ENCODE data around the gene PTPRM.

PTPRM gene

GRCh38 chr18:7870266-7870665 is 303.1 kb downstream of the PTPRM start:
- no peak for DNase-seq

- DNase-seq: no peak
These were observed 303.7 kb downstream of the PTPRM start for GRCh38 chr18:7870855-7871254.

DNA sequence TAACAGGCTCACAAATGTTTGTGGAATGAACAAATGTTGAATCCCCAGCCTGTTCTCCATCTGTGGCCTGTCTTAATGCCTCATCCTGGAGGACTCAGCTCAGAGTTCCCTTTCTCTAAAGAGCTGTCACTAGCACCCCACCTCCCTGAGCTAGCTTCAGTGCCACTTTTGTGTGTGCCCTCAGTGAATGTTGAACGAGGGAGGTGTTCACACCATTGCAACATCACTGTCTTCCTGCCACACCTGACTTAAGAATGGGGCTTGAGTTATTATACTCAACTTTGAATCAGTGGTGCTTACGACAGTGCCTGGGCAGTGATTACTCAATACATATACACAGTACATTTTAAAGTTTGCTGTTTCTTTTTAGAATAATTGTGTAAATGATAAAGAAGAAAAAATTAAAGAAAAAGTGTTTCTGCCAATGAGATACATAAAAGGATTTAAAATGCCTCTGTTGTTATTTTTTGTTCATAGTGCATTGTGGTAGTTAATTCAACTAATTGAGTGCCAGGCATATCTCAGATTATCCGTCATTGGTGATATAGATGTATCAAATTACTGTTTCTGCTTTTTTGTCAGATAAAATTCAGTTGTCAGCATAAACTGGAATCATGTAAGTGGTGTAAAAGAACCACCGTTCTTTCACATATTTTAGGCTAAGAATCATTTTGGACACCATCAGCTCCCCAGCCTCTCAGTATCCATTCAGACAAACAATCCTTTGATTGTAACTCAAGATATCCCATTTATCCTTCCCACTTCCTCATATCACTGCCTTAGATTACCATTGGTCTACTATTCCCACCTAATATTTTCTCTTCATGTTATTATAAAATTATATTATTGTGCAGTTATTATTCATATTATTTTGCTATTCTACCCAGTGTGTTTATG is 304.7 kb downstream of the PTPRM start:
- DNase-seq: no peak

GRCh38 chr18:7872569-7872968 is 305.5 kb downstream of the PTPRM start:
- DNase-seq: no peak

DNA sequence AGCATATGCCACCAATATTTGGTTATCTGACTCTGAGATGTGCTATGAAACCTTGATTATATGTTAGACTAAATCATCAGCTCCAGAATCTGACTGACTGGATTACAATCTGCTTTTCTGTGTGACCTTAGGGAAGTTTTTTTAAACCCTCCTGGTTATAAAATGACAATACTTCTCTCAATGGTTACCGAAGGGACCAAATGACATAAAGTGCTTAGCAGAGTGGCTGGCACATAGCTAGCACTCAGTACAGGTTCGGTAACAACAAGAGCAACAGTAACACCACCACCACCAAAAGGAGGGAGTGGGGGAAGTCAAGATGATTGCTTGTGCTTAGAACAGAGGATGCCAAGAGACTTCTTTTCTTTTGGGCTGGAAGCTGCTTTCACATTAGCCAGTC is 306.2 kb downstream of the PTPRM start:
- DNase-seq: no peak

DNA sequence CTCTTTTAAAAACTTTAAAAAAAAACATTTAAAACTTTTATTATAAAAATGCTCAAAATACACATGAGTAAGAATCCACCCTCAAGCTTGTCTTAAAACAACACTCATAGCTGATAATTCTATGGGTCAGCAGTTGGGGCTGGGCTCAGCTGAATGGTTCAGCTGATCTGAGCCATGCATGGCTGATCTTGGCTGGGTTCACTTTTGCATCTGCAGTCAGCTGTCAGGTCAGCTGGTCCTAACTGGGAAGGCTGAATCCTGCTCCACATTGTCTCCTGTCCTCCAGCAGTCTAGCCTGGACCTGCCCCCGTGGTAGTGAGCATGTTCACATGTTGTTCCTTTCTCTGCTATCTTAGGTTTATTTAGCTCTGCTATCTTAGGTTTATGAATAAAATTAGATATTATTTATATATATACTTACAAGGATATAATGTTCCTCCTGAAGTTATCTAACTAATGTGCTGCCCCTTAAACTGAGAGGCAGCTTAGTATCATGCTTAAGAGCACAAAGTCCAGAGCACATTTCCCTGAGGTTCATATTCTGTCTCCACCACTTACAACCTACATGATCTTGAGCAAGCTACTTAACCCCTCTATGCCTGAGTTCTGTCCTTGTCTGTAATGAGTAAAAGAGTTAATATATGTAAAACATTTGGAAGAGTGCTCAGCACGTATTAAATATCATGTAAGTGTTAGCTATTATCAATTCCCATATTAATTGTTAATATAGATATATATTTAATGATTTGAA is 309.4 kb downstream of the PTPRM start:
- no peak for DNase-seq

- no peak for DNase-seq
These were observed 310.5 kb downstream of the PTPRM start for GRCh38 chr18:7877609-7878008.

DNA sequence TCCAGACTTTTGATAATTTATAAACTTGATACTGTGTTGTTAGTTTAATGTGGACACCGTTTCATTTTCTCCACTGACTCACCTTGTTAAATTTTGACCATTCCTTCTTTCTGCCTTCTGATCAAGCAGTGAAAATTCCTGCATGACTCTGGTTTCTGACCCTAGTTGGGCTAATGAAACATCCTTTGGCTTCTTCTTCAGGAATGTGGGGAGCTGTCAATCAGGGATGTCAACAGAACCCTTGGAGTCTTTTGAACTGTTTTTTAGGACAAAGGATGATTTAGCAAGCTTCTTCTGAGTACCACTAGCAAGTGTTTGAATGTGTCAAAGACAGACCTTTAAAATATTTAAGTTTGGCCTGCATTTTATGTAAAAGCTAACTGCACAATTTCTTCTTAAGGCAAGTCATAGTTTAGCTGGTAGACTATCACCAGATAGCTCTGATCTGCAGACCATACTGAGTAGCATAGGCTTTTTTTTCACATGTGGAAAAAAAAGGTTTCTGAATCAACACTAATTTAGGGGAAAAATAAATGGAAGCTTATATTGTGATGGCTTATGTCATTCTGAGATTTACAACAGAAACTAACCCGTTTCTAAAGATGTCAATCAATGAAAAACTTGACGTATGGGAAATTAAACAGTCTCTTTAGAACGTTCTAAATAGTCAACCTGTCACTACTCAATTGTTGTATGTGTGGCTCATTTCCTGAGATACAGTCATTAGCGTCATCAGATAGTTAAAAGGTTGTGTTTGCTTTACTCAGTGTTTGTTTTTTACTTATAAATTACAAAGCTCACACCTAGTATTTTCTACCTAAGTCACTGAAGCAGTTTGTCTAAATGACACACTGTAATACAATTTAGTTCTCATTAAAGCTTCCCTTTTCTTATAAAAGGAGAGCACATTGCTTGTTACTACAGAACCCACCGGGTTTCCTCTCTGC is 311.4 kb downstream of the PTPRM start:
- DNase-seq: no peak

GRCh38 chr18:7879717-7880116 is 312.6 kb downstream of the PTPRM start:
- no peak for DNase-seq

- no peak for DNase-seq
These were observed 318.7 kb downstream of the PTPRM start for GRCh38 chr18:7885865-7886264.

DNA sequence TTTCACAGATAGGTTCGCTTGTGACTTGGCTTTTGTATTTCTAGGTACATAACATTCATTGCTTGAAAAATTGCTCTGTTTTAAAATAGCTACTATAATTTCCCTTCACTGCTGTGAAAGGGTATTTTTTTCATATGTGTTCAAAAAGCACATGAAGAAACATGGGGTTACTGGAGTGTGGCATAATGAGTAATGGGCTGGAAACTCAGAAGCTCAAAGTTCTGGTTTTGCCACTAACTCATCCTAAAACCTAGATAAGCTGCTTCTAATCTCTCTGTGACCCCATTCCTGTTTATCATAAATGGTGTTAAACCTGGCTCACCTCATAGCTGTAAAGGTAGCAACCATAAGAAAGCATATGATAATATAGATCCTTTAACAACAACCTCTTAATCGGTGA is 319.3 kb downstream of the PTPRM start:
- DNase-seq: no peak

- no peak for DNase-seq
These were observed 322.4 kb downstream of the PTPRM start for GRCh38 chr18:7889515-7889914.

GRCh38 chr18:7890075-7890474 is 323.0 kb downstream of the PTPRM start:
- DNase-seq: no peak

DNA sequence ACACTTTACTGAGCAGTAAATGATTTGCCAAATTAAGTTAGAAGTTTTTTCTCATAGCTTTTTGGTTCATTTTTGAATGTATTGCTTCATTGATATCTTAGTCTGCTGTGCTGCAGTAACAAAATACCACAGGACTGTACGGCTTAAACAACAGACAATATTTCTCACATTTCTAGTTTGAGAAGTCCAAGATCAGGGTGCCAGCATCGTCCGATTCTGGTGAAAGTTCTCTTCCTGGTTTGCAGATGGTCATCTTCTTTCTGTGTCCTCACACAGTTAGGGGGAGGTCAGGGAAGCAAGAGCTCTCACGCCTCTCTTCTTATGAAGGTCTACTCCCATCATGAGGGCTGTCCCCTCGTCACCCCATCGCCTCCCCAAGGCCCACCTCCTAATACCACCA is 325.4 kb downstream of the PTPRM start:
- DNase-seq: no peak

DNA sequence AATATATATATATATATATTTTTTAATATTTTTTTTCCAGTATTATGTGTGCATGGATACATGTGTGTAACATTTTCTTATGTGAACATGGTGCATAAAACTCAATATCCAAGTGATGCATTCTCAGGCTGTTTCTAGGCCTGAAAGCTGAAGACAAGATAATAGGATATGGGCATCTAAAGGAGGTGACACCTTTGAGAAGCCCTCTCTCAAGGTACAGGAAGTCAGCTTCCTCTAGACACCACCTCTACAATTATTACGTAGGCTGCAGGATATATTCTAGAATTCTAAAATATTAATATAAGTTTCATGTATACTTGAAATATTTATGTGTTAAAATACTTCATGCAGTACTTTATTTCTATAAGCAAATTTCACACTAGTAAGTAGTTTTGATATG is 327.5 kb downstream of the PTPRM start:
- DNase-seq: no peak

- no peak for DNase-seq
These were observed 328.2 kb downstream of the PTPRM start for GRCh38 chr18:7895346-7895745.

DNA sequence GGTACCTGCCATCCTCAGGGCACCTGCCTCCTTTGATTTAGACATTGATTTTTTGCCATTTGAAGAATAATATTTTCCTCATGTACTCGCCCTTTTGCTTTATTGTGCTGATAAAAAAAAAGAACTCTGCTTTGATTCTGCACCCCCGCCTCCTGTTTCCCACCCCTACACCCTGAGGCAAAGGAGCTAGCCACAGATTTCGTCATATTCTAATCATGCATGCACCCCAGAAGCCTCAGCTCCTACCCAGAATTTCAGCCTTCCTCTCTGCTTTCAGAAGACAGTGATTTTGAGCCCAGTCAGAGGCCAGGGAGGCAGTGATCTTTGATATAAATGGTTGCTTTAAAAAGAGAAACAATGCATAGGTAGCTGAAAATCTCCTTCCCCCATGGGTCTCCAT is 329.0 kb downstream of the PTPRM start:
- no peak for DNase-seq

DNA sequence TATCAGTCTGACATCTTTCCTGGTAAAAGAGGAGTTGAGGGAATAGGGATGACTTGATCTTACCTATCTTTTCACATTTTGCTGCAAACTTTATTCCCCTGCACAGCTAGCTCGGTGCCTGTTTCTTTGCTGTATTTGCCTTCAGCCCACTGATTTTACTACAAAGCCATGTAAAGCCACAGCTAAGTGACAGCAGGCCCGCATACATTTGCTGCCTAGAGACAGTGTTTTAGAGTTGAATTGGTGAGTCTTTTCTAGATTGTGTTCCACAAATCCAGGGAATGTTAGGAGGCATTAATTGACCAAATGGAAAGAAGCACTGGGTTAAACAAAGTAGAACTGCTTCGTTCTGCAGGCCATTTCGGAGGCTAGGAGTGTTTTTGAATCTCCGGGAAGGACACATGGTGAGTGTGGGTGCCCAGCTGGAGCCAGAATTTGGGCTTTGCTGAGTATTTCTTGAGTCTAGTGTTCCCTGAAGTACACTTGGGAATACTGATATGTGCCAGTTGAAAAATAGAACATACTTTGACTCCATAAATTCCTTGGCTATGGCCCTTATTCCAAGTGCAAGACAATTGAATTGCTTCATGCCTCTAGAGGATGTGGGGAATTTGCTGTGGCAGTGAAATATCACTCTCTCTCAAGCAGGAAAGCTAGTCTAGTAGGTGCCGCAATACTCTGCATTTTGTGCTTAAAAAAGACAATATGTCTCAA is 329.8 kb downstream of the PTPRM start:
- no peak for DNase-seq

GRCh38 chr18:7898181-7898580 is 331.1 kb downstream of the PTPRM start:
- no peak for DNase-seq

GRCh38 chr18:7899078-7899477 is 332.0 kb downstream of the PTPRM start:
- DNase-seq: no peak

- DNase-seq: no peak
These were observed 333.0 kb downstream of the PTPRM start for GRCh38 chr18:7900091-7900490.

GRCh38 chr18:7901657-7902056 is 334.5 kb downstream of the PTPRM start:
- DNase-seq: no peak

Data from CD4-positive, alpha-beta T cell treated with Interferon alpha-2 for 1 hour (primary cell).